DOHH2 (cell line): ENCODE results near the gene SMC3.

Source experiments
- H3F3A ChIP-seq: fragments of 200-600 bp; sonication (generic), shearing (Covaris generic); 2 replicates; pipeline ENCODE4 v1.6.0; 2016; ENCODE audit warnings: antibody characterized with exemption, mild to moderate bottlenecking; ENCODE audit not compliant: control insufficient read depth, insufficient read depth
- H3K27ac ChIP-seq: fragments of 200-600 bp; sonication (generic); 2 replicates; pipeline ENCODE4 v1.5.1; 2014; ENCODE audit warnings: low read depth, mild to moderate bottlenecking, low read length, moderate library complexity
- H3K27me3 ChIP-seq: fragments of 200-600 bp; sonication (generic); 2 replicates; pipeline ENCODE4 v1.6.1; 2014; ENCODE audit warnings: mild to moderate bottlenecking, low read length, mixed read lengths; ENCODE audit not compliant: control insufficient read depth
- H3K36me3 ChIP-seq: fragments of 200-600 bp; sonication (generic); 2 replicates; pipeline ENCODE4 v1.6.1; 2014; ENCODE audit warnings: mild to moderate bottlenecking, low read length, moderate library complexity, mixed read lengths; ENCODE audit not compliant: control insufficient read depth
- H3K4me1 ChIP-seq: fragments of 200-600 bp; sonication (generic); 2 replicates; pipeline ENCODE4 v1.6.1; 2014; ENCODE audit warnings: mild to moderate bottlenecking, low read length, mixed read lengths; ENCODE audit not compliant: control insufficient read depth
- H3K4me2 ChIP-seq: fragments of 200-600 bp; sonication (generic); 2 replicates; pipeline ENCODE4 v1.6.0; 2014; ENCODE audit warnings: mild to moderate bottlenecking, low read length, moderate library complexity
- H3K4me3 ChIP-seq: fragments of 200-600 bp; sonication (generic); 2 replicates; pipeline ENCODE4 v1.5.1; 2014; ENCODE audit warnings: mild to moderate bottlenecking, low read length, mixed read lengths
- H3K79me2 ChIP-seq: fragments of 200-600 bp; sonication (generic); 2 replicates; pipeline ENCODE4 v1.6.1; 2014; ENCODE audit warnings: mild to moderate bottlenecking, low read length, mixed read lengths; ENCODE audit not compliant: control insufficient read depth
- H3K9me2 ChIP-seq: fragments of 200-600 bp; sonication (generic); replicated peaks from 2 replicates; pipeline ENCODE4 v1.6.1; 2014; ENCODE audit warnings: mild to moderate bottlenecking, low read length, mixed read lengths; ENCODE audit not compliant: control insufficient read depth
- H3K9me3 ChIP-seq: fragments of 200-600 bp; sonication (generic); 2 replicates; pipeline ENCODE4 v1.6.1; 2014; ENCODE audit warnings: antibody characterized with exemption, low read length, mixed read lengths; ENCODE audit not compliant: control insufficient read depth, insufficient read depth
- H4K20me1 ChIP-seq: fragments of 200-600 bp; sonication (generic); 2 replicates; pipeline ENCODE4 v1.6.0; 2014; ENCODE audit warnings: low read depth, mild to moderate bottlenecking, antibody characterized with exemption, low read length, moderate library complexity; ENCODE audit not compliant: control insufficient read depth, insufficient read depth
- CTCF ChIP-seq: fragments of 200-600 bp; sonication (generic); IDR thresholded peaks from one replicate; pipeline ENCODE4 v1.5.1; 2014; ENCODE audit warnings: antibody characterized with exemption, mild to moderate bottlenecking, low read depth, low read length; ENCODE audit not compliant: poor library complexity, severe bottlenecking
- EZH2phosphoT487 ChIP-seq: fragments of 200-600 bp; sonication (generic); IDR thresholded peaks from 2 replicates; pipeline ENCODE4 v1.6.1; 2017; ENCODE audit warnings: borderline replicate concordance, mild to moderate bottlenecking, antibody characterized with exemption, low read length, moderate library complexity, mixed read lengths

The SMC3 gene

GRCh38 chr10:110644598-110645462 lies 77.3 kb downstream of the SMC3 start:
- TF ChIP-seq EZH2phosphoT487 (no peak), CTCF (no peak)
- peaks cover 63% of the 10 kb centered on the region for H3K27me3 ChIP-seq
- no peak overlapping the region; the same call in 1 of the 2 replicates for H3K4me3 ChIP-seq
- no peaks in the 10 kb centered on the region for H3K36me3 ChIP-seq
- H3K9me2 ChIP-seq: no peaks in the 10 kb centered on the region
- peak overlapping the region; percentile 66 for H3K4me2 ChIP-seq
- peaks cover 25% of the 10 kb centered on the region for H3K4me1 ChIP-seq
- no peaks in the 10 kb centered on the region for H3K79me2 ChIP-seq
- H3K27ac ChIP-seq: no peak overlapping the region
- H3F3A ChIP-seq: no peaks in the 10 kb centered on the region
- H4K20me1 ChIP-seq: no peaks in the 10 kb centered on the region
- H3K9me3 ChIP-seq: no peaks in the 10 kb centered on the region

- TF ChIP-seq EZH2phosphoT487: no peak
- no peak for TF ChIP-seq CTCF
- Histone ChIP-seq H3K9me2 (no peaks in the 10 kb centered on the region), H4K20me1 (no peaks in the 10 kb centered on the region), H3K27ac (no peak overlapping the region), H3K4me3 (no peak overlapping the region), H3K36me3 (no peaks in the 10 kb centered on the region), H3K4me2 (no peak overlapping the region), H3K4me1 (peaks cover 40% of the 10 kb centered on the region), H3F3A (no peaks in the 10 kb centered on the region), H3K27me3 (peaks cover 50% of the 10 kb centered on the region), H3K9me3 (no peaks in the 10 kb centered on the region), H3K79me2 (no peaks in the 10 kb centered on the region)
Measured at GRCh38 chr10:110646417-110647135, 79.1 kb downstream of the SMC3 start.

- Histone ChIP-seq H3K36me3 (no peaks in the 10 kb centered on the region), H3K27ac (no peak overlapping the region), H3K4me1 (peaks cover 45% of the 10 kb centered on the region), H4K20me1 (no peaks in the 10 kb centered on the region), H3K4me3 (no peak overlapping the region), H3K9me3 (no peaks in the 10 kb centered on the region), H3K79me2 (no peaks in the 10 kb centered on the region), H3K27me3 (peaks cover 45% of the 10 kb centered on the region), H3K4me2 (no peak overlapping the region), H3K9me2 (no peaks in the 10 kb centered on the region), H3F3A (no peaks in the 10 kb centered on the region; the same call in 1 of the 2 replicates)
- TF ChIP-seq EZH2phosphoT487 (no peak), CTCF (no peak)
Measured at GRCh38 chr10:110647136-110647430, 79.6 kb downstream of the SMC3 start.
